HG02981 (cell line): ENCODE results near the gene EEFSEC.
A peak's percentile ranks its signal among the peaks of the same experiment; 100 is the strongest.
"Not testable (repeated sequence)": the region's sequence is repeated elsewhere in the genome, so short reads cannot be mapped to it uniquely, and the experiment has no call there.

Experiments
- ATAC-seq: cut with Tn5 transposase; IDR thresholded peaks from one replicate; pipeline ENCODE4 v1.9.1; 2021; ENCODE audit warnings: mild to moderate bottlenecking, moderate library complexity; ENCODE audit not compliant: unreplicated experiment

The EEFSEC gene

GRCh38 chr3:128151758-128152274 lies 1.5 kb upstream of the EEFSEC start:
- ATAC-seq, result no peak

GRCh38 chr3:128152419-128153155 lies 694 bp upstream of the EEFSEC start:
- peak; percentile 43 for ATAC-seq

GRCh38 chr3:128154354-128154753 lies 1.1 kb downstream of the EEFSEC start:
- not testable (repeated sequence) for ATAC-seq

- no peak for ATAC-seq
Observed at GRCh38 chr3:128155616-128156360, 2.5 kb downstream of the EEFSEC start.

- no peak for ATAC-seq
Observed at GRCh38 chr3:128160661-128161060, 7.4 kb downstream of the EEFSEC start.

- no peak for ATAC-seq
Observed at GRCh38 chr3:128163432-128163831, 10.2 kb downstream of the EEFSEC start.

GRCh38 chr3:128166971-128167453 lies 13.7 kb downstream of the EEFSEC start:
- ATAC-seq, result no peak

- ATAC-seq, result no peak
Observed at GRCh38 chr3:128167646-128167972, 14.3 kb downstream of the EEFSEC start.

- no peak for ATAC-seq
Observed at GRCh38 chr3:128167973-128168674, 14.8 kb downstream of the EEFSEC start.

GRCh38 chr3:128168836-128169235 lies 15.6 kb downstream of the EEFSEC start:
- no peak for ATAC-seq

GRCh38 chr3:128170866-128171516 lies 17.7 kb downstream of the EEFSEC start:
- no peak for ATAC-seq

GRCh38 chr3:128173200-128173599 lies 19.9 kb downstream of the EEFSEC start:
- ATAC-seq, result no peak

GRCh38 chr3:128173849-128174248 lies 20.6 kb downstream of the EEFSEC start:
- no peak for ATAC-seq

- ATAC-seq, result no peak
Observed at GRCh38 chr3:128174675-128175590, 21.7 kb downstream of the EEFSEC start.

- no peak for ATAC-seq
Observed at GRCh38 chr3:128175768-128176167, 22.5 kb downstream of the EEFSEC start.

- no peak for ATAC-seq
Observed at GRCh38 chr3:128176276-128176833, 23.1 kb downstream of the EEFSEC start.

GRCh38 chr3:128177865-128178264 lies 24.6 kb downstream of the EEFSEC start:
- no peak for ATAC-seq

- no peak for ATAC-seq
Observed at GRCh38 chr3:128178782-128179483, 25.7 kb downstream of the EEFSEC start.

GRCh38 chr3:128179484-128179819 lies 26.2 kb downstream of the EEFSEC start:
- no peak for ATAC-seq
